Activated gamma-delta T cell (primary cell): ENCODE measurements around the gene DNAJC9.

Experiments used
- DNase-seq: peaks from one replicate; lab custom pipeline; 2025; lab: John Stamatoyannopoulos, UW

The DNAJC9 gene

GRCh38 chr10:73238990-73239566 is 8.0 kb downstream of the DNAJC9 start:
- no peak for DNase-seq

GRCh38 chr10:73234695-73235094 is 12.4 kb downstream of the DNAJC9 start:
- DNase-seq, result no peak

GRCh38 chr10:73233883-73234282 is 13.2 kb downstream of the DNAJC9 start:
- DNase-seq, result no peak

- no peak for DNase-seq
Observed at GRCh38 chr10:73232887-73233286, 14.2 kb downstream of the DNAJC9 start.

- DNase-seq, result no peak
Observed at GRCh38 chr10:73229567-73229966, 17.5 kb downstream of the DNAJC9 start.

GRCh38 chr10:73228247-73228646 is 18.8 kb downstream of the DNAJC9 start:
- no peak for DNase-seq

- DNase-seq, result no peak
Observed at GRCh38 chr10:73226663-73227062, 20.4 kb downstream of the DNAJC9 start.

GRCh38 chr10:73225518-73225917 is 21.5 kb downstream of the DNAJC9 start:
- DNase-seq, result no peak

- no peak for DNase-seq
Observed at GRCh38 chr10:73220989-73221388, 26.1 kb downstream of the DNAJC9 start.

- no peak for DNase-seq
Observed at GRCh38 chr10:73219384-73219783, 27.7 kb downstream of the DNAJC9 start.

- DNase-seq, result no peak
Observed at GRCh38 chr10:73218431-73219191, 28.4 kb downstream of the DNAJC9 start.

GRCh38 chr10:73217628-73218027 is 29.4 kb downstream of the DNAJC9 start:
- DNase-seq, result no peak

GRCh38 chr10:73215749-73216148 is 31.3 kb downstream of the DNAJC9 start:
- no peak for DNase-seq

- DNase-seq, result no peak
Observed at GRCh38 chr10:73211106-73211811, 35.8 kb downstream of the DNAJC9 start.

GRCh38 chr10:73210395-73211105 is 36.5 kb downstream of the DNAJC9 start:
- no peak for DNase-seq

- no peak for DNase-seq
Observed at GRCh38 chr10:73209705-73210104, 37.4 kb downstream of the DNAJC9 start.

- no peak for DNase-seq
Observed at GRCh38 chr10:73207883-73208282, 39.2 kb downstream of the DNAJC9 start.

GRCh38 chr10:73206385-73206784 is 40.7 kb downstream of the DNAJC9 start:
- DNase-seq, result no peak

- no peak for DNase-seq
Observed at GRCh38 chr10:73205890-73206289, 41.2 kb downstream of the DNAJC9 start.

GRCh38 chr10:73205081-73205480 is 42.0 kb downstream of the DNAJC9 start:
- no peak for DNase-seq
